Measurements from ENCODE around the gene MALRD1. TPM values are rescaled to one million over a fixed set of nuclear protein-coding genes. Genes with fewer than 3 reads are reported as not detected.

The MALRD1 gene
- total and polyA plus RNA-seq, 2 of the 8 experiments (the other 6 are each of a cell fraction or from before 2014, with no cell fraction given): 0.32 to 0.35 TPM

- TF ChIP-seq SAP30 (IDR thresholded peaks at IDR 0.05; ENCODE audit: insufficient read depth, insufficient replicate concordance, low read length): no peak
These were observed 482.7 kb downstream of the MALRD1 start (continued) for GRCh38 chr10:19531324-19531723.
